ENCODE results near the gene CASP8. TPM values are rescaled to one million over a fixed set of nuclear protein-coding genes. Genes with fewer than 3 reads are reported as not detected.

CASP8 gene
- not detected for total RNA-seq (ENCODE audit: unreplicated experiment)
- long read RNA-seq, result 0 reads

GRCh38 chr2:201260302-201260800 lies at the start of gene CASP8:
CASP8 (plus strand) TSS chr2:201260536; CDS start chr2:201266487, 5,951 bp downstream.
- no peak for TF ChIP-seq CTCF (IDR thresholded peaks at IDR 0.05; ENCODE audit: partially characterized antibody, unreplicated experiment)
- H3K4me1 Mint-ChIP-seq (ENCODE audit: low read depth, unreplicated experiment), result no peaks in the 10 kb centered on the region
- H3K9me3 Mint-ChIP-seq (ENCODE audit: unreplicated experiment), result no peaks in the 10 kb centered on the region
- no peak for DNase-seq
- no peak within 1 kb of the TSS for H3K27ac Mint-ChIP-seq (ENCODE audit: unreplicated experiment)
- H3K36me3 Mint-ChIP-seq (ENCODE audit: unreplicated experiment), result no peaks in the 10 kb centered on the region
- H3K27me3 Mint-ChIP-seq (ENCODE audit: unreplicated experiment), result no peaks in the 10 kb centered on the region
- H3K4me3 Mint-ChIP-seq (ENCODE audit: unreplicated experiment), result no peak within 1 kb of the TSS

- no peak for DNase-seq
- peaks cover 4% of the 10 kb centered on the region for H3K4me1 Mint-ChIP-seq (ENCODE audit: low read depth, unreplicated experiment)
- TF ChIP-seq CTCF (IDR thresholded peaks at IDR 0.05; ENCODE audit: partially characterized antibody, unreplicated experiment), result no peak
- peaks cover 2% of the 10 kb centered on the region for H3K9me3 Mint-ChIP-seq (ENCODE audit: unreplicated experiment)
- H3K4me3 Mint-ChIP-seq (ENCODE audit: unreplicated experiment), result no peak overlapping the region
- H3K36me3 Mint-ChIP-seq (ENCODE audit: unreplicated experiment), result no peaks in the 10 kb centered on the region
- H3K27me3 Mint-ChIP-seq (ENCODE audit: unreplicated experiment), result no peaks in the 10 kb centered on the region
- H3K27ac Mint-ChIP-seq (ENCODE audit: unreplicated experiment), result no peak overlapping the region
Observed at GRCh38 chr2:201215963-201216362, 44.4 kb upstream of the CASP8 start.

GRCh38 chr2:201216918-201217317 lies 43.4 kb upstream of the CASP8 start:
- no peaks in the 10 kb centered on the region for H3K27me3 Mint-ChIP-seq (ENCODE audit: unreplicated experiment)
- no peaks in the 10 kb centered on the region for H3K36me3 Mint-ChIP-seq (ENCODE audit: unreplicated experiment)
- TF ChIP-seq CTCF (IDR thresholded peaks at IDR 0.05; ENCODE audit: partially characterized antibody, unreplicated experiment), result no peak
- DNase-seq, result no peak
- no peak overlapping the region for H3K4me3 Mint-ChIP-seq (ENCODE audit: unreplicated experiment)
- H3K27ac Mint-ChIP-seq (ENCODE audit: unreplicated experiment), result no peak overlapping the region
- peaks cover 6% of the 10 kb centered on the region for H3K4me1 Mint-ChIP-seq (ENCODE audit: low read depth, unreplicated experiment)
- H3K9me3 Mint-ChIP-seq (ENCODE audit: unreplicated experiment), result peaks cover 2% of the 10 kb centered on the region

- H3K36me3 Mint-ChIP-seq (ENCODE audit: unreplicated experiment), result no peaks in the 10 kb centered on the region
- no peak for DNase-seq
- peaks cover 2% of the 10 kb centered on the region for H3K9me3 Mint-ChIP-seq (ENCODE audit: unreplicated experiment)
- no peak for TF ChIP-seq CTCF (IDR thresholded peaks at IDR 0.05; ENCODE audit: partially characterized antibody, unreplicated experiment)
- H3K27ac Mint-ChIP-seq (ENCODE audit: unreplicated experiment), result no peak overlapping the region
- no peaks in the 10 kb centered on the region for H3K27me3 Mint-ChIP-seq (ENCODE audit: unreplicated experiment)
- no peak overlapping the region for H3K4me3 Mint-ChIP-seq (ENCODE audit: unreplicated experiment)
- H3K4me1 Mint-ChIP-seq (ENCODE audit: low read depth, unreplicated experiment), result peaks cover 6% of the 10 kb centered on the region
Observed at GRCh38 chr2:201218780-201219179, 41.6 kb upstream of the CASP8 start.

GRCh38 chr2:201219328-201220096 lies 40.8 kb upstream of the CASP8 start:
- Mint-ChIP-seq H3K36me3 (ENCODE audit: unreplicated experiment) (no peaks in the 10 kb centered on the region), H3K27me3 (ENCODE audit: unreplicated experiment) (no peaks in the 10 kb centered on the region), H3K27ac (ENCODE audit: unreplicated experiment) (no peak overlapping the region), H3K4me3 (ENCODE audit: unreplicated experiment) (no peak overlapping the region), H3K4me1 (ENCODE audit: low read depth, unreplicated experiment) (peaks cover 6% of the 10 kb centered on the region), H3K9me3 (ENCODE audit: unreplicated experiment) (no peaks in the 10 kb centered on the region)
- TF ChIP-seq CTCF (IDR thresholded peaks at IDR 0.05; ENCODE audit: partially characterized antibody, unreplicated experiment), result no peak
- DNase-seq, result no peak
